GM18520 (cell line): ENCODE measurements around the gene RFX1.
A peak's percentile ranks its signal among the peaks of the same experiment; 100 is the strongest.

Experiments used
- ATAC-seq: cut with Tn5 transposase; IDR thresholded peaks from one replicate; pipeline ENCODE4 v1.9.1; 2021; ENCODE audit not compliant: unreplicated experiment

The RFX1 gene

GRCh38 chr19:13961826-13962698 lies 44.1 kb downstream of the RFX1 start:
- ATAC-seq: no peak

GRCh38 chr19:13960863-13961784 lies 45.0 kb downstream of the RFX1 start:
- no peak for ATAC-seq

GRCh38 chr19:13959962-13960862 lies 45.9 kb downstream of the RFX1 start:
- ATAC-seq: no peak

- no peak for ATAC-seq
Measured at GRCh38 chr19:13959141-13959961, 46.8 kb downstream of the RFX1 start.

- ATAC-seq: no peak
Measured at GRCh38 chr19:13958043-13958442, 48.1 kb downstream of the RFX1 start.

- no peak for ATAC-seq
Measured at GRCh38 chr19:13957051-13957450, 49.1 kb downstream of the RFX1 start.

GRCh38 chr19:13956365-13956744 lies 49.8 kb downstream of the RFX1 start:
- ATAC-seq: no peak

GRCh38 chr19:13955662-13956364 lies 50.3 kb downstream of the RFX1 start:
- no peak for ATAC-seq

GRCh38 chr19:13954185-13954584 lies 51.9 kb downstream of the RFX1 start:
- ATAC-seq: no peak

GRCh38 chr19:13952931-13953531 lies 53.1 kb downstream of the RFX1 start:
- ATAC-seq: no peak

- ATAC-seq: peak; percentile 99
Measured at GRCh38 chr19:13952154-13952930, 53.8 kb downstream of the RFX1 start, which contains the start of gene DCAF15. Gene DCAF15, plus strand, starts transcription at chr19:13952509. Its CDS starts 4 bp downstream, at chr19:13952513.

- ATAC-seq: no peak
Measured at GRCh38 chr19:13951799-13952153, 54.3 kb downstream of the RFX1 start.

- ATAC-seq: no peak
Measured at GRCh38 chr19:13951043-13951442, 55.1 kb downstream of the RFX1 start.

- no peak for ATAC-seq
Measured at GRCh38 chr19:13946414-13946813, 59.7 kb downstream of the RFX1 start.

- ATAC-seq: no peak
Measured at GRCh38 chr19:13942023-13942684, 64.0 kb downstream of the RFX1 start.

GRCh38 chr19:13938301-13939064 lies 67.6 kb downstream of the RFX1 start, which contains the start of gene PODNL1:
Gene PODNL1, minus strand, starts transcription at chr19:13938417. Its CDS starts 236 bp downstream, at chr19:13938181.
- ATAC-seq: no peak
